Mucosa of descending colon (tissue), 3 donors: Measurements from ENCODE around the gene SLC44A3. TPM values are rescaled to one million over a fixed set of nuclear protein-coding genes. Genes with fewer than 3 reads are reported as not detected.

Experiments used
- ATAC-seq: fragments of 200-7000 bp; cut with Tn5 transposase; one replicate; pipeline ENCODE4 v1.9.1; 2020; ENCODE audit warnings: mild to moderate bottlenecking, moderate library complexity
- DNase-seq, 3 donors: peaks; one replicate each; pipeline ENCODE4 v3.0.0-alpha.2; 2020
- H3K36me3 ChIP-seq: fragments of 200-600 bp; one replicate; pipeline ENCODE4 v1.8.0; 2021; ENCODE audit warnings: low read depth, mild to moderate bottlenecking
- H3K4me1 ChIP-seq: fragments of 200-600 bp; one replicate; pipeline ENCODE4 v1.8.0; 2021; ENCODE audit warnings: low read depth, mild to moderate bottlenecking
- H3K4me3 ChIP-seq: fragments of 200-600 bp; one replicate; pipeline ENCODE4 v1.8.0; 2021; ENCODE audit warnings: mild to moderate bottlenecking
- H3K9me3 ChIP-seq: fragments of 200-600 bp; one replicate; pipeline ENCODE4 v1.8.0; 2021; ENCODE audit warnings: mild to moderate bottlenecking
- CTCF ChIP-seq: fragments of 200-600 bp; IDR thresholded peaks from one replicate; pipeline ENCODE4 v1.8.0; 2022; ENCODE audit warnings: antibody characterized with exemption, mild to moderate bottlenecking
- intact Hi-C, 2 donors: fragments of 100-400 bp; cut with DNase I in 1 of 2; cut with micrococcal nuclease in 1 of 2; formaldehyde crosslinking; loops; one replicate each; pipeline versions ENCODE4 v1.11.0 to v1.11.1; 2022; cut with DNase I, micrococcal nuclease
- total RNA-seq, 3 donors: library from RNA; stranded (reverse); fragmentation: NEBNext Ultra II Directional in 2 of 3; extraction: Animal tissue kit (Norgen Biotek cat#: 25700) in 2 of 3; gene quantifications; one replicate each; pipeline versions ENCODE4 v1.2.1 to v1.2.4, GENCODE V29; 2021 to 2023
- donor health status: DM: no; HTN: no; CAD: no; lungs with moderate emphysema.
- donor health status: DM: no; HTN: no; CAD: no.
- donor health status: DM: no; HTN: yes; CAD: no.

The SLC44A3 gene
- total RNA-seq, 3 donors from 2014 or later, result 37.4 to 89.1 (median 49.5) TPM

- ATAC-seq (no peak), DNase-seq (no peak)
- no peaks in the 10 kb centered on the region for H3K36me3 ChIP-seq
- intact Hi-C loops, result no loop called here
- H3K4me1 ChIP-seq, result no peaks in the 10 kb centered on the region
- no peaks in the 10 kb centered on the region for H3K9me3 ChIP-seq
- no peak overlapping the region for H3K4me3 ChIP-seq
- TF ChIP-seq CTCF, result no peak
Measured at GRCh38 chr1:94872771-94873495, 52.8 kb downstream of the SLC44A3 start.

- H3K36me3 ChIP-seq, result no peaks in the 10 kb centered on the region
- ATAC-seq, result peak; percentile 18
- H3K9me3 ChIP-seq, result no peaks in the 10 kb centered on the region
- no peak overlapping the region for H3K4me3 ChIP-seq
- TF ChIP-seq CTCF, result no peak
- H3K4me1 ChIP-seq, result no peaks in the 10 kb centered on the region
- intact Hi-C loops, result no loop called here
- no peak for DNase-seq
Measured at GRCh38 chr1:94873520-94874351, 53.6 kb downstream of the SLC44A3 start.

- no peak overlapping the region for H3K4me3 ChIP-seq
- no peaks in the 10 kb centered on the region for H3K9me3 ChIP-seq
- H3K36me3 ChIP-seq, result no peaks in the 10 kb centered on the region
- ATAC-seq (no peak), DNase-seq (no peak)
- intact Hi-C loops, result no loop called here
- no peaks in the 10 kb centered on the region for H3K4me1 ChIP-seq
- no peak for TF ChIP-seq CTCF
Measured at GRCh38 chr1:94874423-94874822, 54.3 kb downstream of the SLC44A3 start.

GRCh38 chr1:94875794-94876193 lies 55.6 kb downstream of the SLC44A3 start:
- DNase-seq, result no peak
- H3K9me3 ChIP-seq, result no peaks in the 10 kb centered on the region
- intact Hi-C loops, result no loop called here
- no peaks in the 10 kb centered on the region for H3K36me3 ChIP-seq
- H3K4me1 ChIP-seq, result no peaks in the 10 kb centered on the region
- ATAC-seq, result no peak
- TF ChIP-seq CTCF, result no peak
- no peak overlapping the region for H3K4me3 ChIP-seq

GRCh38 chr1:94876362-94876761 lies 56.2 kb downstream of the SLC44A3 start:
- H3K4me3 ChIP-seq, result no peak overlapping the region
- ATAC-seq (no peak), DNase-seq (no peak)
- intact Hi-C loops, result no loop called here
- H3K9me3 ChIP-seq, result no peaks in the 10 kb centered on the region
- no peaks in the 10 kb centered on the region for H3K36me3 ChIP-seq
- H3K4me1 ChIP-seq, result no peaks in the 10 kb centered on the region
- TF ChIP-seq CTCF, result no peak
